ENCODE measurements around the gene WDR73. TPM values are rescaled to one million over a fixed set of nuclear protein-coding genes. Genes with fewer than 3 reads are reported as not detected.

Gene WDR73
- total RNA-seq, 4 donors from 2014 or later, result 12.7 to 37.4 (median 26.5) TPM

- TF ChIP-seq EP300 (IDR thresholded peaks at IDR 0.05; ENCODE audit: low read depth), result no peak
- no peak for TF ChIP-seq POLR2A (IDR thresholded peaks at IDR 0.05)
- no peak for TF ChIP-seq POLR2AphosphoS5 (IDR thresholded peaks at IDR 0.05)
- no peak for TF ChIP-seq CTCF (IDR thresholded peaks at IDR 0.05)
- no peak for DNase-seq
- 80 to 93% methylated on average over 3 to 7 of the region's 7 CpGs for WGBS, 2 donors (ENCODE audit: low coverage in 1 of 2)
- Histone ChIP-seq H3K9me3 (peaks cover 15 to 25% of the 10 kb centered on the region in 2 donors), H3K4me3 (no peak overlapping the region), H3K27ac (no peak overlapping the region), H3K36me3 (peaks cover 0 to 35% (median 8%) of the 10 kb centered on the region in 4 donors), H3K27me3 (no peaks in the 10 kb centered on the region), H3K4me1 (no peaks in the 10 kb centered on the region)
- in situ Hi-C loops (cut with MboI; ENCODE audit: low pct_ligation_motif_present in 1 of 4, low pct_unique_long_range_greater_than_20kb in 1 of 4, low sequenced_read_pairs in 3 of 4) (no loop called here), intact Hi-C loops (cut with DNase I; ENCODE audit: low total_unique reads) (no loop called here)
Observed at GRCh38 chr15:84624359-84624758, 29.7 kb downstream of the WDR73 start.

- H3K4me1 ChIP-seq, result no peaks in the 10 kb centered on the region
- in situ Hi-C loops (cut with MboI; ENCODE audit: low pct_ligation_motif_present in 1 of 4, low pct_unique_long_range_greater_than_20kb in 1 of 4, low sequenced_read_pairs in 3 of 4), result no loop called here
- H3K36me3 ChIP-seq, result peaks cover 0 to 35% (median 8%) of the 10 kb centered on the region in 4 donors
- no peak for DNase-seq
- intact Hi-C loops (cut with DNase I; ENCODE audit: low total_unique reads), result no loop called here
- no peaks in the 10 kb centered on the region for H3K27me3 ChIP-seq
- no peak overlapping the region for H3K27ac ChIP-seq
- WGBS, 2 donors (ENCODE audit: low coverage in 1 of 2), result 98% methylated on average over 17 of the region's 17 CpGs; no CpG with 5 or more reads in 1 of the 2 donors
- no peak overlapping the region for H3K4me3 ChIP-seq
- peaks cover 15 to 25% of the 10 kb centered on the region in 2 donors for H3K9me3 ChIP-seq
- no peak for TF ChIP-seq POLR2A (IDR thresholded peaks at IDR 0.05)
- TF ChIP-seq POLR2AphosphoS5 (IDR thresholded peaks at IDR 0.05), result no peak
- no peak for TF ChIP-seq EP300 (IDR thresholded peaks at IDR 0.05; ENCODE audit: low read depth)
- no peak for TF ChIP-seq CTCF (IDR thresholded peaks at IDR 0.05)
Observed at GRCh38 chr15:84621358-84621979, 32.6 kb downstream of the WDR73 start.

GRCh38 chr15:84620626-84621025, 33.5 kb downstream of the WDR73 start:
- H3K4me3 ChIP-seq, result no peak overlapping the region
- no peaks in the 10 kb centered on the region for H3K27me3 ChIP-seq
- TF ChIP-seq POLR2AphosphoS5 (IDR thresholded peaks at IDR 0.05) (no peak), EP300 (IDR thresholded peaks at IDR 0.05; ENCODE audit: low read depth) (no peak), CTCF (IDR thresholded peaks at IDR 0.05) (no peak), POLR2A (IDR thresholded peaks at IDR 0.05) (no peak)
- H3K9me3 ChIP-seq, result peaks cover 15 to 25% of the 10 kb centered on the region in 2 donors
- H3K36me3 ChIP-seq, result peaks cover 0 to 35% (median 8%) of the 10 kb centered on the region in 4 donors
- intact Hi-C loops (cut with DNase I; ENCODE audit: low total_unique reads), result no loop called here
- no peak overlapping the region for H3K27ac ChIP-seq
- H3K4me1 ChIP-seq, result no peaks in the 10 kb centered on the region
- no peak for DNase-seq
- WGBS, 2 donors (ENCODE audit: low coverage in 1 of 2), result 95 to 96% methylated on average over 4 to 8 of the region's 8 CpGs
- in situ Hi-C loops (cut with MboI; ENCODE audit: low pct_ligation_motif_present in 1 of 4, low pct_unique_long_range_greater_than_20kb in 1 of 4, low sequenced_read_pairs in 3 of 4), result no loop called here

- no peaks in the 10 kb centered on the region for H3K4me1 ChIP-seq
Observed at GRCh38 chr15:84616235-84616634, 37.8 kb downstream of the WDR73 start.

More at GRCh38 chr15:84616235-84616634, 37.8 kb downstream of the WDR73 start:
- intact Hi-C loops (cut with DNase I; ENCODE audit: low total_unique reads) (no loop called here), in situ Hi-C loops (cut with MboI; ENCODE audit: low pct_ligation_motif_present in 1 of 4, low pct_unique_long_range_greater_than_20kb in 1 of 4, low sequenced_read_pairs in 3 of 4) (no loop called here)
- 84 to 89% methylated on average over 3 of the region's 3 CpGs for WGBS, 2 donors (ENCODE audit: low coverage in 1 of 2)
- Histone ChIP-seq H3K4me3 (no peak overlapping the region), H3K9me3 (peaks cover 5 to 10% of the 10 kb centered on the region in 2 donors), H3K36me3 (peaks cover 0 to 13% (median 4%) of the 10 kb centered on the region in 4 donors), H3K27me3 (no peaks in the 10 kb centered on the region), H3K27ac (peak overlapping the region in 1 of 4 donors; percentile 2)
- TF ChIP-seq POLR2A (IDR thresholded peaks at IDR 0.05), result no peak
- no peak for TF ChIP-seq EP300 (IDR thresholded peaks at IDR 0.05; ENCODE audit: low read depth)
- DNase-seq, result no peak
